Neural crest cell (in vitro differentiated cells): ENCODE data around the gene STAC3. TPM values are rescaled to one million over a fixed set of nuclear protein-coding genes. Genes with fewer than 3 reads are reported as not detected.

ENCODE experiments used
- DNase-seq: peaks from one replicate; pipeline ENCODE4 v3.0.0; 2021; ENCODE audit warnings: low read depth, mixed read lengths, low spot score
- H3K27ac Mint-ChIP-seq: one replicate; pipeline ENCODE4 v1.8.0; 2021; ENCODE audit warnings: mild to moderate bottlenecking, mixed read lengths; ENCODE audit not compliant: unreplicated experiment
- H3K27me3 Mint-ChIP-seq: 2 replicates; pipeline ENCODE4 v1.8.0; 2021; ENCODE audit warnings: low read depth, mild to moderate bottlenecking, mixed read lengths
- H3K36me3 Mint-ChIP-seq: 2 replicates; pipeline ENCODE4 v1.8.0; 2021; ENCODE audit warnings: low read depth, mild to moderate bottlenecking, mixed read lengths
- H3K4me1 Mint-ChIP-seq: 2 replicates; pipeline ENCODE4 v1.8.0; 2021; ENCODE audit warnings: mixed read lengths
- H3K4me3 Mint-ChIP-seq: one replicate; pipeline ENCODE4 v1.8.0; 2021; ENCODE audit warnings: mild to moderate bottlenecking, mixed read lengths
- H3K9me3 Mint-ChIP-seq: 2 replicates; pipeline ENCODE4 v1.8.0; 2021; ENCODE audit warnings: mixed read lengths
- CTCF ChIP-seq: fragments of 200-600 bp; sonication (generic); conservative IDR thresholded peaks from 2 replicates; pipeline ENCODE4 v1.5.0; 2021; ENCODE audit warnings: antibody characterized with exemption, mild to moderate bottlenecking
- total RNA-seq: library from RNA; stranded (reverse); gene quantifications from 2 replicates; pipeline ENCODE4 v1.2.1, GENCODE V29; 2021

STAC3 gene
- total RNA-seq, 1 donor from 2014 or later, result 3.8 TPM

GRCh38 chr12:57233357-57234232 lies 17.4 kb downstream of the STAC3 start:
- H3K36me3 Mint-ChIP-seq, result peaks cover 22% of the 10 kb centered on the region
- H3K27me3 Mint-ChIP-seq, result peaks cover 43% of the 10 kb centered on the region
- no peak for DNase-seq
- peak overlapping the region; percentile 80 for H3K4me3 Mint-ChIP-seq
- TF ChIP-seq CTCF, result no peak
- peaks cover 55% of the 10 kb centered on the region for H3K4me1 Mint-ChIP-seq
- no peaks in the 10 kb centered on the region for H3K9me3 Mint-ChIP-seq
- no peak overlapping the region for H3K27ac Mint-ChIP-seq

GRCh38 chr12:57232156-57232756 lies 18.7 kb downstream of the STAC3 start:
- no peak for DNase-seq
- peak overlapping the region; percentile 98 for H3K4me3 Mint-ChIP-seq
- no peak for TF ChIP-seq CTCF
- H3K9me3 Mint-ChIP-seq, result no peaks in the 10 kb centered on the region
- no peak overlapping the region for H3K27ac Mint-ChIP-seq
- peaks cover 22% of the 10 kb centered on the region for H3K36me3 Mint-ChIP-seq
- H3K27me3 Mint-ChIP-seq, result peaks cover 41% of the 10 kb centered on the region
- peaks cover 51% of the 10 kb centered on the region for H3K4me1 Mint-ChIP-seq

- peaks cover 53% of the 10 kb centered on the region for H3K4me1 Mint-ChIP-seq
- DNase-seq, result no peak
- no peaks in the 10 kb centered on the region for H3K9me3 Mint-ChIP-seq
- no peak overlapping the region for H3K27ac Mint-ChIP-seq
- H3K4me3 Mint-ChIP-seq, result peak overlapping the region; percentile 98
- peaks cover 22% of the 10 kb centered on the region for H3K36me3 Mint-ChIP-seq
- no peak for TF ChIP-seq CTCF
- peaks cover 40% of the 10 kb centered on the region for H3K27me3 Mint-ChIP-seq
These were observed 19.5 kb downstream of the STAC3 start for GRCh38 chr12:57231276-57232021.

- Mint-ChIP-seq H3K9me3 (no peaks in the 10 kb centered on the region), H3K4me1 (peaks cover 56% of the 10 kb centered on the region), H3K4me3 (peak overlapping the region; percentile 98), H3K27me3 (peaks cover 47% of the 10 kb centered on the region), H3K36me3 (peaks cover 22% of the 10 kb centered on the region), H3K27ac (peak overlapping the region; percentile 98)
- no peak for DNase-seq
- no peak for TF ChIP-seq CTCF
These were observed 20.4 kb downstream of the STAC3 start for GRCh38 chr12:57230381-57231155.
